CD1c-positive myeloid dendritic cell (primary cell): ENCODE measurements around the gene INTS14.
"Not testable (repeated sequence)": the region's sequence is repeated elsewhere in the genome, so short reads cannot be mapped to it uniquely, and the experiment has no call there.

Source experiments
- DNase-seq: peaks from one replicate; pipeline ENCODE4 v3.0.0-alpha.2; 2016; ENCODE audit errors: extremely low spot score

The INTS14 gene

GRCh38 chr15:65578904-65579728 lies 31.8 kb downstream of the INTS14 start:
- no peak for DNase-seq

- DNase-seq = no peak
Measured at GRCh38 chr15:65577129-65577996, 33.6 kb downstream of the INTS14 start.

- DNase-seq = no peak
Measured at GRCh38 chr15:65576664-65577063, 34.3 kb downstream of the INTS14 start.

- no peak for DNase-seq
Measured at GRCh38 chr15:65571971-65572370, 39.0 kb downstream of the INTS14 start.

- no peak for DNase-seq
Measured at GRCh38 chr15:65569728-65570127, 41.2 kb downstream of the INTS14 start.

- DNase-seq = no peak
Measured at GRCh38 chr15:65561934-65562333, 49.0 kb downstream of the INTS14 start.

GRCh38 chr15:65559941-65560340 lies 51.0 kb downstream of the INTS14 start:
- DNase-seq = no peak

GRCh38 chr15:65558997-65559760 lies 51.8 kb downstream of the INTS14 start:
- no peak for DNase-seq

GRCh38 chr15:65558336-65558735 lies 52.6 kb downstream of the INTS14 start:
- no peak for DNase-seq

GRCh38 chr15:65556622-65557021 lies 54.3 kb downstream of the INTS14 start:
- no peak for DNase-seq

GRCh38 chr15:65553691-65554090 lies 57.2 kb downstream of the INTS14 start:
- no peak for DNase-seq

- not testable (repeated sequence) for DNase-seq
Measured at GRCh38 chr15:65552851-65553250, 58.1 kb downstream of the INTS14 start.

GRCh38 chr15:65551183-65551582 lies 59.7 kb downstream of the INTS14 start:
- DNase-seq = no peak

- DNase-seq = no peak
Measured at GRCh38 chr15:65550681-65551098, 60.2 kb downstream of the INTS14 start.

- DNase-seq = not testable (repeated sequence)
Measured at GRCh38 chr15:65549288-65549687, 61.6 kb downstream of the INTS14 start.

GRCh38 chr15:65547841-65548240 lies 63.1 kb downstream of the INTS14 start:
- DNase-seq = no peak

- DNase-seq = no peak
Measured at GRCh38 chr15:65541231-65541820, 69.6 kb downstream of the INTS14 start.

- DNase-seq = no peak
Measured at GRCh38 chr15:65540314-65540713, 70.6 kb downstream of the INTS14 start.

GRCh38 chr15:65535192-65535591 lies 75.7 kb downstream of the INTS14 start:
- no peak for DNase-seq

GRCh38 chr15:65533057-65533756 lies 77.7 kb downstream of the INTS14 start:
- no peak for DNase-seq

GRCh38 chr15:65532738-65533051 lies 78.2 kb downstream of the INTS14 start:
- no peak for DNase-seq
